HepG2 (cell line): Measurements from ENCODE around the gene BRCA1. TPM values are rescaled to one million over a fixed set of nuclear protein-coding genes. Genes with fewer than 3 reads are reported as not detected.

Experiments
- ADNP ChIP-seq: sonication (generic); formaldehyde crosslinking; IDR thresholded peaks from 2 replicates; pipeline ENCODE4 v1.4.0; 2020; ENCODE audit warnings: missing genetic modification reagents
- ATF7-NPFF ChIP-seq: sonication (generic); formaldehyde crosslinking; IDR thresholded peaks from 2 replicates; pipeline ENCODE4 v1.8.1; 2023; ENCODE audit warnings: mild to moderate bottlenecking, low read depth, missing genetic modification reagents, moderate library complexity
- CENPX ChIP-seq: sonication (generic); formaldehyde crosslinking; IDR thresholded peaks from 2 replicates; pipeline ENCODE4 v1.9.0; 2021; ENCODE audit warnings: mild to moderate bottlenecking, missing genetic modification reagents, moderate library complexity
- CHD4 ChIP-seq: fragments of 200-600 bp; sonication (generic); IDR thresholded peaks from 2 replicates; pipeline ENCODE4 v1.7.0; 2017; ENCODE audit warnings: mild to moderate bottlenecking, low read length, borderline replicate concordance
- ETV5 ChIP-seq: IDR thresholded peaks from 2 replicates; pipeline ENCODE4 v1.6.1; 2018; ENCODE audit warnings: missing biosample characterization, missing genetic modification reagents, inconsistent platforms, borderline replicate concordance
- HMG20B ChIP-seq: conservative IDR thresholded peaks from 2 replicates; pipeline ENCODE4 v1.6.1; 2016; ENCODE audit warnings: missing genetic modification reagents, missing compliant biosample characterization
- KAT7 ChIP-seq: IDR thresholded peaks from 2 replicates; pipeline ENCODE4 v1.6.1; 2018; ENCODE audit warnings: borderline replicate concordance, missing compliant biosample characterization
- KDM6A ChIP-seq: IDR thresholded peaks from 2 replicates; pipeline ENCODE4 v1.6.1; 2016; ENCODE audit warnings: low read depth
- NCOA1 ChIP-seq: sonication (generic); formaldehyde crosslinking; IDR thresholded peaks from 2 replicates; pipeline ENCODE4 v1.9.0; 2021; ENCODE audit warnings: missing genetic modification reagents
- NFYB ChIP-seq: sonication (generic); formaldehyde crosslinking; IDR thresholded peaks from 2 replicates; pipeline ENCODE4 v1.4.0; 2020; ENCODE audit warnings: missing genetic modification reagents
- NKX3-1 ChIP-seq: sonication (generic); formaldehyde crosslinking; IDR thresholded peaks from 2 replicates; pipeline ENCODE4 v1.5.0; 2020; ENCODE audit warnings: missing genetic modification reagents
- SMARCC2 ChIP-seq: fragments of 450-650 bp; IDR thresholded peaks from 2 replicates; pipeline ENCODE4 v1.6.1; 2017; ENCODE audit warnings: antibody characterized with exemption, mild to moderate bottlenecking
- ZBTB38 ChIP-seq: sonication (generic); formaldehyde crosslinking; IDR thresholded peaks from 2 replicates; pipeline ENCODE4 v1.5.1; 2020; ENCODE audit warnings: mild to moderate bottlenecking, missing genetic modification reagents
- ZFAT ChIP-seq: sonication (generic); formaldehyde crosslinking; conservative IDR thresholded peaks from 2 replicates; pipeline ENCODE4 v1.8.1; 2023; ENCODE audit warnings: missing genetic modification reagents, inconsistent platforms
- ZNF260 ChIP-seq: sonication (generic); formaldehyde crosslinking; IDR thresholded peaks from 2 replicates; pipeline ENCODE4 v1.4.0; 2020; ENCODE audit warnings: missing genetic modification reagents, low read depth, mild to moderate bottlenecking, borderline replicate concordance
- ZNF33A ChIP-seq: sonication (generic); formaldehyde crosslinking; IDR thresholded peaks from 2 replicates; pipeline ENCODE4 v1.5.1; 2020; ENCODE audit warnings: missing genetic modification reagents, mild to moderate bottlenecking, moderate library complexity, borderline replicate concordance
- ZNF33B ChIP-seq: sonication (generic); formaldehyde crosslinking; IDR thresholded peaks from 2 replicates; pipeline ENCODE4 v1.5.1; 2020; ENCODE audit warnings: mild to moderate bottlenecking, missing genetic modification reagents
- ZNF432 ChIP-seq: sonication (generic); formaldehyde crosslinking; IDR thresholded peaks from 2 replicates; pipeline ENCODE4 v1.5.0; 2020; ENCODE audit warnings: missing genetic modification reagents, mild to moderate bottlenecking, borderline replicate concordance
- ZNF468 ChIP-seq: sonication (generic); formaldehyde crosslinking; IDR thresholded peaks from 2 replicates; pipeline ENCODE4 v1.8.0; 2022; ENCODE audit warnings: mild to moderate bottlenecking, moderate library complexity, missing genetic modification reagents
- ZNF724P ChIP-seq: sonication (generic); formaldehyde crosslinking; IDR thresholded peaks from 2 replicates; pipeline ENCODE4 v1.8.0; 2022; ENCODE audit warnings: missing genetic modification reagents, borderline replicate concordance
- ZNF749 ChIP-seq: sonication (generic); formaldehyde crosslinking; IDR thresholded peaks from 2 replicates; pipeline ENCODE4 v1.8.0; 2022; ENCODE audit warnings: mild to moderate bottlenecking, missing genetic modification reagents, moderate library complexity, borderline replicate concordance
- ZNF75D ChIP-seq: sonication (generic); formaldehyde crosslinking; IDR thresholded peaks from 2 replicates; pipeline ENCODE4 v1.8.1; 2023; ENCODE audit warnings: missing genetic modification reagents, mild to moderate bottlenecking, borderline replicate concordance
- ZNF775 ChIP-seq: sonication (generic); formaldehyde crosslinking; IDR thresholded peaks from 2 replicates; pipeline ENCODE4 v1.4.0; 2020; ENCODE audit warnings: missing genetic modification reagents, mild to moderate bottlenecking, moderate library complexity, borderline replicate concordance
- ZSCAN9 ChIP-seq: IDR thresholded peaks from 2 replicates; pipeline ENCODE4 v1.6.1; 2016; ENCODE audit warnings: borderline replicate concordance
- polyA plus RNA-seq, 8 experiments: library from polyadenylated mRNA; depleted of rRNA in 3 of 8; stranded (reverse) in 7 of 8; unstranded in 1 of 8; fragments of >200 nt; fragmentation: Illumina TruSeq in 4 of 8; extraction: Trizol in 4 of 8; gene quantifications; 2 replicates each; pipeline versions ENCODE4 v1.2.1 to v1.2.3, GENCODE V29; 2011 to 2016; ENCODE audit warnings: low read depth in 4 of 8, missing spikeins in 1 of 8, mixed read lengths in 1 of 8; ENCODE audit not compliant: insufficient read depth in 1 of 8
- total RNA-seq, 5 experiments: library from RNA; depleted of rRNA; stranded (reverse); fragments of >200 nt; fragmentation: Illumina TruSeq; extraction: Trizol; gene quantifications; 2 replicates each; pipeline ENCODE4 v1.2.3, GENCODE V29; 2016; ENCODE audit warnings: low read depth in 1 of 5
- TF ChIP-seq, protein P1 (sequence below): sonication (generic); formaldehyde crosslinking; IDR thresholded peaks from 2 replicates; pipeline ENCODE4 v1.9.0; 2021; ENCODE audit warnings: missing genetic modification reagents, mild to moderate bottlenecking, borderline replicate concordance
- TF ChIP-seq, protein P2 (sequence below): sonication (generic); formaldehyde crosslinking; IDR thresholded peaks from 2 replicates; pipeline ENCODE4 v1.5.1; 2020; ENCODE audit warnings: missing genetic modification reagents, mild to moderate bottlenecking, borderline replicate concordance
- TF ChIP-seq, protein P3 (sequence below): sonication (generic); formaldehyde crosslinking; IDR thresholded peaks from 2 replicates; pipeline ENCODE4 v1.5.0; 2020; ENCODE audit warnings: missing genetic modification reagents, mild to moderate bottlenecking, borderline replicate concordance

The BRCA1 gene
- total and polyA plus RNA-seq, 2 of the 13 experiments (the other 11 are each of a cell fraction or from before 2014, with no cell fraction given), result 13.3 to 37.5 TPM

DNA sequence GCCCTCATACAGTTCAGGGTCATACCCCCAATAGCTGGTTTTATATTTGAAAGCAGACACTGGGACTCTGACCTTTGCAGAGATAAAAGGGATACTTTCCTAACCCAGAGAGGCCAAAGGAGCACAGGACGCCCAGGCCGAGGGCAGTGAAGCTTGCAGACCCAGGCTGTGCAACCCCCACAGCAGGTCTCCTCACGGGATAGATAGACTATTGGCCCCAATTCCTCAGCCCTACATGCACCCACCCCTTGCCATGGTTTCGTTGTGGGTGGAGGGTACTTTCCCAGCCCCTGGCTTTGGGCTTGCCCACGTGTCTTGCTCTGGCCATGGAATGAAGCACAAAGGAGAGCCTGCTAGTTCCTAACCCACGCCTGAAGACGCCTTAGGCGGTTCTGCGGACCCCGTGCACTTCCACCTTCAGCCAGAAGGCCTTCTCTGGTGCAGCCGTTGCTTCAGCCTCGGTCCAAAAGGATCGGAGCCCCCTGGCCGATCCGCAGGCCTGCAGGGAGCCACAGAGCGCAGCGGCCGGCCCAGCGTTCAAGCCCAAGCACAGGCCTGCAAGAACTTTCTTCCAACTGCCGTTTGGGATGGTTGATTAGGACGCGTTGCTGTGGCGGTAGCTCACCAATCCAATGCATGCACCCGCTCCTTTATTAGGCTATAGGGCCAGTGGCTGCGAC lies 9.8 kb upstream of the BRCA1 start (continued):
- TF ChIP-seq, protein P1, sequence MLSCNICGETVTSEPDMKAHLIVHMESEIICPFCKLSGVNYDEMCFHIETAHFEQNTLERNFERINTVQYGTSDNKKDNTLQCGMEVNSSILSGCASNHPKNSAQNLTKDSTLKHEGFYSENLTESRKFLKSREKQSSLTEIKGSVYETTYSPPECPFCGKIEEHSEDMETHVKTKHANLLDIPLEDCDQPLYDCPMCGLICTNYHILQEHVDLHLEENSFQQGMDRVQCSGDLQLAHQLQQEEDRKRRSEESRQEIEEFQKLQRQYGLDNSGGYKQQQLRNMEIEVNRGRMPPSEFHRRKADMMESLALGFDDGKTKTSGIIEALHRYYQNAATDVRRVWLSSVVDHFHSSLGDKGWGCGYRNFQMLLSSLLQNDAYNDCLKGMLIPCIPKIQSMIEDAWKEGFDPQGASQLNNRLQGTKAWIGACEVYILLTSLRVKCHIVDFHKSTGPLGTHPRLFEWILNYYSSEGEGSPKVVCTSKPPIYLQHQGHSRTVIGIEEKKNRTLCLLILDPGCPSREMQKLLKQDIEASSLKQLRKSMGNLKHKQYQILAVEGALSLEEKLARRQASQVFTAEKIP (CRISPR knock-in tag), result no peak
- TF ChIP-seq ZBTB38 (CRISPR knock-in tag), result no peak; the same call in 1 of the 2 replicates
- TF ChIP-seq SMARCC2, result no peak
- peak; percentile 73 for TF ChIP-seq KDM6A
- 0 out of 2 replicates have a peak, but pooled peaks have one; percentile 47 for TF ChIP-seq HMG20B
- no peak for TF ChIP-seq ZNF724P (CRISPR knock-in tag)
- TF ChIP-seq ZNF260 (CRISPR knock-in tag), result no peak
- no peak for TF ChIP-seq NCOA1 (CRISPR knock-in tag)
- TF ChIP-seq CENPX (CRISPR knock-in tag), result no peak
- no peak for TF ChIP-seq ATF7-NPFF
- no peak for TF ChIP-seq NFYB (CRISPR knock-in tag)
- TF ChIP-seq ZNF468, result no peak
- no peak for TF ChIP-seq ZNF33B (CRISPR knock-in tag)
- TF ChIP-seq KAT7 (CRISPR knock-in tag), result no peak
- TF ChIP-seq, protein P2, sequence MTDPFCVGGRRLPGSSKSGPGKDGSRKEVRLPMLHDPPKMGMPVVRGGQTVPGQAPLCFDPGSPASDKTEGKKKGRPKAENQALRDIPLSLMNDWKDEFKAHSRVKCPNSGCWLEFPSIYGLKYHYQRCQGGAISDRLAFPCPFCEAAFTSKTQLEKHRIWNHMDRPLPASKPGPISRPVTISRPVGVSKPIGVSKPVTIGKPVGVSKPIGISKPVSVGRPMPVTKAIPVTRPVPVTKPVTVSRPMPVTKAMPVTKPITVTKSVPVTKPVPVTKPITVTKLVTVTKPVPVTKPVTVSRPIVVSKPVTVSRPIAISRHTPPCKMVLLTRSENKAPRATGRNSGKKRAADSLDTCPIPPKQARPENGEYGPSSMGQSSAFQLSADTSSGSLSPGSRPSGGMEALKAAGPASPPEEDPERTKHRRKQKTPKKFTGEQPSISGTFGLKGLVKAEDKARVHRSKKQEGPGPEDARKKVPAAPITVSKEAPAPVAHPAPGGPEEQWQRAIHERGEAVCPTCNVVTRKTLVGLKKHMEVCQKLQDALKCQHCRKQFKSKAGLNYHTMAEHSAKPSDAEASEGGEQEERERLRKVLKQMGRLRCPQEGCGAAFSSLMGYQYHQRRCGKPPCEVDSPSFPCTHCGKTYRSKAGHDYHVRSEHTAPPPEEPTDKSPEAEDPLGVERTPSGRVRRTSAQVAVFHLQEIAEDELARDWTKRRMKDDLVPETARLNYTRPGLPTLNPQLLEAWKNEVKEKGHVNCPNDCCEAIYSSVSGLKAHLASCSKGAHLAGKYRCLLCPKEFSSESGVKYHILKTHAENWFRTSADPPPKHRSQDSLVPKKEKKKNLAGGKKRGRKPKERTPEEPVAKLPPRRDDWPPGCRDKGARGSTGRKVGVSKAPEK, result no peak
- TF ChIP-seq ZNF749, result no peak
- TF ChIP-seq NKX3-1 (CRISPR knock-in tag), result no peak
- TF ChIP-seq ZNF775 (CRISPR knock-in tag), result no peak
- TF ChIP-seq ZNF432, result no peak
- no peak for TF ChIP-seq ADNP
- no peak for TF ChIP-seq ZNF33A (CRISPR knock-in tag)
- no peak for TF ChIP-seq ZNF75D
- no peak for TF ChIP-seq CHD4
- no peak for TF ChIP-seq ZFAT (CRISPR knock-in tag)
- no peak for TF ChIP-seq ETV5 (CRISPR knock-in tag)
- TF ChIP-seq, protein P3, sequence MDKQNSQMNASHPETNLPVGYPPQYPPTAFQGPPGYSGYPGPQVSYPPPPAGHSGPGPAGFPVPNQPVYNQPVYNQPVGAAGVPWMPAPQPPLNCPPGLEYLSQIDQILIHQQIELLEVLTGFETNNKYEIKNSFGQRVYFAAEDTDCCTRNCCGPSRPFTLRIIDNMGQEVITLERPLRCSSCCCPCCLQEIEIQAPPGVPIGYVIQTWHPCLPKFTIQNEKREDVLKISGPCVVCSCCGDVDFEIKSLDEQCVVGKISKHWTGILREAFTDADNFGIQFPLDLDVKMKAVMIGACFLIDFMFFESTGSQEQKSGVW, result no peak
- no peak for TF ChIP-seq ZSCAN9 (CRISPR knock-in tag)
